Measurements from ENCODE around the gene KCNT2. TPM values are rescaled to one million over a fixed set of nuclear protein-coding genes. Genes with fewer than 3 reads are reported as not detected.

Gene KCNT2
- total RNA-seq, 3 donors from 2014 or later: 0.49 to 2.3 (median 0.60) TPM

- ATAC-seq (no peak), DNase-seq (no peak)
- Histone ChIP-seq H3K4me3 (no peak overlapping the region), H3K36me3 (ENCODE audit: low read depth) (no peaks in the 10 kb centered on the region), H3K9me3 (no peaks in the 10 kb centered on the region), H3K4me1 (ENCODE audit: low read depth) (no peaks in the 10 kb centered on the region)
- no peak for TF ChIP-seq CTCF (IDR thresholded peaks at IDR 0.05)
- intact Hi-C loops (cut with DNase I, micrococcal nuclease): no loop called here
Measured at GRCh38 chr1:196450143-196451095, 157.8 kb downstream of the KCNT2 start.

- no peak for TF ChIP-seq CTCF (IDR thresholded peaks at IDR 0.05)
- intact Hi-C loops (cut with DNase I, micrococcal nuclease): no loop called here
- no peak for DNase-seq
- Histone ChIP-seq H3K4me1 (ENCODE audit: low read depth) (no peaks in the 10 kb centered on the region), H3K4me3 (no peak overlapping the region), H3K36me3 (ENCODE audit: low read depth) (no peaks in the 10 kb centered on the region), H3K9me3 (no peaks in the 10 kb centered on the region)
- ATAC-seq: no peak
Measured at GRCh38 chr1:196449460-196449859, 158.8 kb downstream of the KCNT2 start.

- H3K9me3 ChIP-seq: no peaks in the 10 kb centered on the region
- intact Hi-C loops (cut with DNase I, micrococcal nuclease): no loop called here
- H3K4me3 ChIP-seq: no peak overlapping the region
- no peak for DNase-seq
- no peaks in the 10 kb centered on the region for H3K36me3 ChIP-seq (ENCODE audit: low read depth)
- H3K4me1 ChIP-seq (ENCODE audit: low read depth): no peaks in the 10 kb centered on the region
- TF ChIP-seq CTCF (IDR thresholded peaks at IDR 0.05): no peak
- no peak for ATAC-seq
Measured at GRCh38 chr1:196445775-196446174, 162.5 kb downstream of the KCNT2 start.

- no peak for ATAC-seq
- intact Hi-C loops (cut with DNase I, micrococcal nuclease): no loop called here
- H3K9me3 ChIP-seq: no peaks in the 10 kb centered on the region
- H3K36me3 ChIP-seq (ENCODE audit: low read depth): no peaks in the 10 kb centered on the region
- H3K4me1 ChIP-seq (ENCODE audit: low read depth): no peaks in the 10 kb centered on the region
- DNase-seq: no peak
- no peak overlapping the region for H3K4me3 ChIP-seq
- no peak for TF ChIP-seq CTCF (IDR thresholded peaks at IDR 0.05)
Measured at GRCh38 chr1:196444634-196445033, 163.6 kb downstream of the KCNT2 start.

DNA sequence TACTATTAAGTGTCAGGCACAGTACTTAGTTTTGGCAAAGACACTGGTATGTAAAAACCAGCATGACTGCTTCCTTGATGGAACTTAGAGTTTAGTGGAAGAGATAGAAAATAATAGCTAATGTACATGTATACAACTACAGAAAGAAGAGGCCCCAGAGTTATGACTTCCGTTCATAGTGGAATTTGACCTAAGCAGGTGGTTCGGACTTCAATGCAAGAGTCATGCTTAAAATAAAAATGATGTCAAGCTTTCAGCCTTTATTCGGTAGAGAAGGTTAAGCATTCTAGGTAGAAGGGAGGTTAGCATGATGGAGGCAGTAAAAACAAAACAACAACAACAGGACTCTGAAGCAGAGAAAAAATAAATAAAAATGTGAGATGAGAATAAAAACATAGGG, 165.9 kb downstream of the KCNT2 start:
- no peak for TF ChIP-seq CTCF (IDR thresholded peaks at IDR 0.05)
- Histone ChIP-seq H3K9me3 (no peaks in the 10 kb centered on the region), H3K4me1 (ENCODE audit: low read depth) (no peaks in the 10 kb centered on the region), H3K4me3 (no peak overlapping the region), H3K36me3 (ENCODE audit: low read depth) (no peaks in the 10 kb centered on the region)
- DNase-seq (no peak), ATAC-seq (no peak)
- intact Hi-C loops (cut with DNase I, micrococcal nuclease): no loop called here

Data from mucosa of descending colon (tissue), 3 donors.